DMS53 treated with DMSO at 0.1 percent for 48 hours (cell line): ENCODE results near the gene HRH2.
A peak's percentile ranks its signal among the peaks of the same experiment; 100 is the strongest.
"Not testable (repeated sequence)": the region's sequence is repeated elsewhere in the genome, so short reads cannot be mapped to it uniquely, and the experiment has no call there.

Experiments used
- DNase-seq: peaks from one replicate; lab custom pipeline; 2025; ENCODE audit not compliant: unreplicated experiment; lab: John Stamatoyannopoulos, UW

HRH2 gene

GRCh38 chr5:175646251-175646650 is 11.6 kb upstream of the HRH2 start:
- DNase-seq: no peak

DNA sequence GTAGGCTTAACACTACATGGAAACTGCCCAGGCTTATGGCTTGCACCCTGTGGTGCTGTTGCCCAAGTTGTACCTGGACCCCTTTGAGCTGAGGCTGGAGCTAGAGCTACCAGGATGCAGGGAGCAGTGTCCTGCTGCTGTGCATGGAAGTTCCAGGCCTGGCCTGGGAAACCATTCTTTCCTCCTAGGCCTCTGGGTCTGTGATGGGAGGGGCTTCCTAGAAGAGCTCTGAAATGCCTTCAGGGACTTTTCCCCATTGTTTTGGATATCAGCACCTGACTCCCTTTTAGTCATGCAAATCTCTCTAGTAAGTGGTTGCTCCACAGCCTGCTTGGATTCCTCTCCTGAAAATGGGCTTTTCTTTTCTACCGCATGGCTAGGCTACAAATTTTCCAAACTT is 7.9 kb upstream of the HRH2 start:
- DNase-seq: no peak

GRCh38 chr5:175650430-175651205 is 7.3 kb upstream of the HRH2 start:
- not testable (repeated sequence) for DNase-seq

DNA sequence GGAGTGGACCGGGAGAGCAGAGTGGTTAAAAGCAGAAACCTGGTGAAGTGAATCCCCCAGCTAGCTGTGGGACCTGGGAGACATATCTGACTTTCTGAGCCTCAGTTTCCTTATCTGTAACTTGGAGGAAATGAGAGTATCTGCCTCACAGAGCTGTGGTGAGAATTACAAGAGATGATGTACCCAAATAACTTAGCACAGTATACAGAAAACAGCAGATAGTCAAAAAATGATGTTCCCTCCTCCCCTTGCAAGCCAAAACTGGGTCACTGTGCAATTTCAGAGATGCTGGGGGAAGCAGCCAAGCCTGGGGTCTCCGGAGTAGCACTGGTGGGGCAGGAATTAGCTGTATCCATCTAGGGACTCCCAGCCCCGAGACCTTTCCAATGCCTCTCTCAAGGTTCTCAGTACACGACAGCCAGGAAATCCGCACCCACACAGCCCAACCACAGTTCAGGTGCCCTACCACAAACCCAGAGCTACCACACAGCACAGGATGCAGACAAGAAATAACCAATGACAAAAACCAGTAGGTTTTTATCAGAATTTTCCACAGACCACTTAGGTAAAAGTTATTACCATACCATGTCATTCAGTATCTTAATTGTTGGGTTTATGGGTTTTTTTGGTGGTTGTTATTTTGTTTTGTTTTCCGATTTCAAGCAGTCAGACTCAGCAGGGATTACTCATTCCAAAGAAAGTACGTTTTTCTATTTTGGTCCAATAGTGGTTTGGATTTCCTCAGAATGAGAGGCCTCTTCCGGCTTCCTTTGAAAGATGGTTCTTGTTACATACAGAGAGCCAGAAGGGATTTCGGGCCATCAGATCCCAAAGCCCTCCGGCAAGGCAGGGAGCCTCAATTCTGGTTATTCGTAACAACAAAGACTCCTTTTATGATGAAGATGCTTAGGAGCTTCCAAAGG is 4.9 kb upstream of the HRH2 start:
- no peak for DNase-seq

DNA sequence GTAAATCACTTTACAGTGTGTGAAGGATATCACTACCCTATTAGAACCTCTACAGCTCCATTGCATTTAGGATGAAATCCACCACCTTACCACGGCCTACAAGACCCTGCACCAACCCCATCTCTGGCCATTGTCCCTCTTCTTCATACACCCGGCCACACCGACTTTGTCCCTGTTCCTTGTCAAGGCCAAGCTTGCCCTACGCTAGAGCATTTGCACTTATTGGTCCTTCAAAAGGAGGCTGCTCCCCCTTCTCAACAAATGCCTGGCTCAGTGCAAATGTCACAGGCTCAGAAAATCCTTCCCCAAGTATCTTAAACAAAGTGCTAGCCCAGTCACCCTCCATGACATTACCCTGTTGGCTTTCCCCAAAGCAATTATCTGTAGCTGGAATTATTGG is 4.1 kb upstream of the HRH2 start:
- DNase-seq: no peak

DNA sequence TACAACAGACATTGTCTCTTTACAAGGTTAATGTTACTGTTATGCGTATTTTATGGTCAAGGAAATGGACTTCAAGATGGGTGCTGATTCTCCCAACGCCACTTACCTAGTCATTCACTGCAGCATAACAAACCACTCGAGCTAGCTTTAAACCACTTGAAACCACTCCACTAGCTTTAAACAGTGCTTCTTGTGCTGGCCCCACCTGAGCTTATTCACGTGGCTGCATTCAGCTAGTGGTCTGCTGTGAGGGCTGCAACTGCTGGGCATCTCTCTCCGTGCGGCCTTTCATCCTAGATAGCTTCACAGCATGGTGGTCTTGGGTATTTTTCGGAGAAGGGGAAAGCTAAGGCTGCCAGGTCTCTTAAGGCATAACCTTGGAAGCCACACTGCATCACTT is 3.5 kb upstream of the HRH2 start:
- DNase-seq: peak; percentile 96

GRCh38 chr5:175654807-175655206 is 3.1 kb upstream of the HRH2 start:
- DNase-seq: peak; percentile 93

GRCh38 chr5:175655411-175655810 is 2.5 kb upstream of the HRH2 start:
- no peak for DNase-seq

- no peak for DNase-seq
Measured at GRCh38 chr5:175656966-175657365, 905 bp upstream of the HRH2 start.

DNA sequence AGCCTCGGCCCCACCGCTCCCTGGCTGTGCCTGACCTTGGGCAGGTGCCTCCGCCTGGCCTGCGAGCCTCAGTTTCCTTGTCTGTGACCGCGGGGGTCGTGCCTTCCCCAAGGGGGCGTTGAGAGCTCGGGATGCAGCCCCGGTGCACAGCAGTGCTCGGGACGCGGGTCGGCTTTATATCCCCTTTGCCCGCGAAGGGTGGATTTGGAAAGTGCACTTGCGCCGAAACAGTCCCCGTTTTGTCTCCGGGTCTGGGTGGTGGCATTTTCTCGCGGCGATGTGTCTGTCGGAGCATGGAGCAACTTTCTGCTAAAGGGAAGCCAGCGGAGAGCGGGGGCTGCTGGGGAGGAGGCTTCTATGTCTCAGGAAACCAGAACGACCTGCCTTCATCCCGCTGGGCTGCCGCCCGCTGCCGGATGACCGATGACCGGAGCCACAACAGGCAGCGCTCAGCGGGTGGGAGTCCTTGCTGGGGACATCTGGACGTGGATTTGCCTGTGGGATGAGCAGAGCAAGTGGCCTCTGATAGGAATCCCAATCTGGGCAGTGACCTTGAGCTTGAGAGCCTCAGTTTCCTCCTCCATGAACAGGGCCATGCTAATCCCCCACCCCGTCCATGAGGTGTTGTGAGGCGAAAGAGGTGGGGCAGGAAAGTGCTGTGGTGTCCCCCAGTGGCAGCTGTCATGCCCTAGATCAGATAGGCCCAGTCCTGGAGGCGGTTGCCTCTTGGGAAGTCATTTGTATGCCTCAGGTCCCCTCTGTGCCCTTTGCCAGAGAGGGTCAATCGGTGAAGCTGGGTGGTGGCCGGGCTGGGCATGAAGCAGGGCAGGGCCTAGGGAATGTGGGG is 651 bp downstream of the HRH2 start:
- no peak for DNase-seq

DNA sequence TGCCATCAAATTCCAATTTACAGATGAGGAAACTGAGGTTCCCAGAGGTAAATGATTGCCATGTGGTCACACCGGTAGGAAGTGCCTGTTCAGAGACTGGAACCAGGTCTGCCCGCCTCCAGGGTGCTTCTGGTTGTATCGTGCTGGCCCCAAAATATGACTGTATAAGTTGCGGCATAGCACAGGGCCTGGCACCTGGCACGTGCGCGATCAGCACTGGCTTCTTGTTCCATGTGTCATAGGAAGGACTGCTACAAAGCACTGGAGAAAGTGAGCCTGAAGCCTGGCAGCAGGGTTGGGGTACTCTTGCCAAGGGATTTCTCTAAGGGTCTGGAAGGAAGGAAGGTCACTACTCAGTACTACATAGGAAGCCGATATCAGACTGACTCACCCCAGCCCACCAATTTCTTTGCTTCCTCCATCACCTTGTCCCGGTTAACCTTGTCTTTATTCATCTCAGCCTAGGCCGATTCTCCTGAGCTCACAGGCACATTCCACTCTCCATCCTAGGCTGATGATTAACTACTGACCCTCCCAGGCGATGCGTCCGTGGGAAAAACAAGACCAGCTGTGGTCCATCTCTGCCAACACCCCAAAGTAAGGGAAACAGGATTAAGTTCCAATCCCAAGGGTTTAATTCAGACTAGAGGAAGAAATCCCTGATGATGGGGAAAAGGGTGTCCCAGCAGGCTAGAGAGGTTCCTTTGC is 1.8 kb downstream of the HRH2 start:
- no peak for DNase-seq

GRCh38 chr5:175663186-175664184 is 5.6 kb downstream of the HRH2 start:
- DNase-seq: no peak

- no peak for DNase-seq
Measured at GRCh38 chr5:175664723-175665122, 6.9 kb downstream of the HRH2 start.

GRCh38 chr5:175666216-175666615 is 8.3 kb downstream of the HRH2 start:
- DNase-seq: no peak

DNA sequence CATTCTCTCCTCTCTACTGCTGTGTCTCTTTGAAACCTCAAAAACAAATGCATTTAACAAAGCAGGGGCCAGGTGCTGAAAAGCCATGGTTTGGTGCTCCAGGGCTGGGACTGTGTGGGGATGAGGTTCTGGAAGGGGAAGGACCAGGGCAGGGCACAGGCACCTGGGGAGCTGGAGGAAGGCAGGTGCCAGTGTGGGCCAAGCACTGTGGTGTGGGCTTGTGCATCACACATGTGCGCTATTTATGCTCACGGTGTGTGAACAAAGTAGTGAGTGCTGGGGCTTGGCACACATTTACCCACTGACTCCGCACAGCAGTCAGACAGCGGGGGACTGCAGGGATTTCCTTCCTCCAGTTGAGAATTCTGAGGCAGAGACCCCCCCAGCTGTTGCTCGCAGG is 10.1 kb downstream of the HRH2 start:
- DNase-seq: no peak

DNA sequence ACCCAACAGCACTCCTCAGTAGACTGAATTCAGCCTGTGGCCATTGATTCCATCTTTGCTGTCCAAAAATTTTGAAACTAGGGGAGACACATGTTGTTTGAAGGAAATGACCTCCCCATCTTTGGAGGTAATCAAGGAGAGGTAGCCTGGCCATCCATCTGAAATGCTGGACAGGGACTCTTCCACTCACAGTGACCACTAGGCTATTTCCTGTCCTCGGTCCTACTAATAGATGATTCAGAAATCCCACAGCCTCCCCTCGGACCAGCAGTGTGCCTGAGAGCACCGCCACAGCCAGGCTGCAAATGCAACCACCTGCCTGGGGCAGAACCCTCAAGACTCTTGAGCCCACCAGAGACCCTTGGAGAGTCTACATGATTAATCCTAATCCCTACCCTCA is 12.5 kb downstream of the HRH2 start:
- no peak for DNase-seq

- DNase-seq: no peak
Measured at GRCh38 chr5:175671013-175671412, 13.1 kb downstream of the HRH2 start.

DNA sequence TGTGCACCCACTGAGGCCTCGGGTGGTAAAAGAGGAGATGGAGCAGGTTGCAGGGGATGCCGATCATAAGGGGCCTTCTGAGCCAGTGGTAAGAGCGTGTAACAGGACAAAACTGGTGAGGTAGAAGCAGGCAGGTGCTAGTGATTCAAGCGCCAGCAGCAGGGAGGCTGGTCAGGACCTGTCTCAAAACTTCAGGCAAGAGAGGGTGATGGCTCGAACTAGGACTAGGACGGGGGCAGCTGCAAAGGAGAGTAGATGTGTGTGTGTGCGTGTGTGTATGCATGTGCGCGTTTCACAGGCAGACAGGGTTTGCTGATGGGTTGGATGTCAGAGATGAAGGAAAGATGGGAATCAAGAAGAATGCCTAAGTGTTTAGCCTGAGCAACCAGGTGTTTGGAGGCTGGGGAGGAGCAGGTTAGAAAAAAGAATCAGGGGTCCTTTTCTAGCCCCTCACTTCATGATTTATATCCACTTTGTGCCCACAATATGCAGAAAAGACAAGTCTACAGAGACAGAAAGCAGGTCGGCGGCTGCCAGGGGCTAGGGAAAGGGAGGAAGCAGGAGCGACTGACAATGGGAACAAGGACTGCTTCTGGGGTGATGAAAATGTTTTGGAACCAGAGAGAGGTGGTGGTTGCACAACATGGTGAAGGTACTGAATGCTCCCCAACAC is 15.2 kb downstream of the HRH2 start:
- DNase-seq: no peak
